NCI-H1436 treated with DMSO at 0.1 percent for 48 hours (cell line): ENCODE measurements around the gene TMEM258.

ENCODE experiments used
- DNase-seq: peaks from one replicate; lab custom pipeline; 2025; lab: John Stamatoyannopoulos, UW

TMEM258 gene

GRCh38 chr11:61795876-61796526, 3.6 kb upstream of the TMEM258 start:
- no peak for DNase-seq

GRCh38 chr11:61795459-61795858, 3.1 kb upstream of the TMEM258 start:
- no peak for DNase-seq

GRCh38 chr11:61794579-61794978, 2.2 kb upstream of the TMEM258 start:
- DNase-seq, result no peak

GRCh38 chr11:61793829-61794204, 1.4 kb upstream of the TMEM258 start:
- DNase-seq, result no peak

GRCh38 chr11:61793083-61793828, 857 bp upstream of the TMEM258 start:
- DNase-seq, result no peak

GRCh38 chr11:61791737-61792309, 576 bp downstream of the TMEM258 start:
- DNase-seq, result no peak

- no peak for DNase-seq
Measured at GRCh38 chr11:61787928-61788491, 4.4 kb downstream of the TMEM258 start.

- no peak for DNase-seq
Measured at GRCh38 chr11:61785837-61786402, 6.5 kb downstream of the TMEM258 start.

GRCh38 chr11:61784506-61784805, 7.9 kb downstream of the TMEM258 start:
- no peak for DNase-seq

GRCh38 chr11:61783717-61784505, 8.5 kb downstream of the TMEM258 start:
- no peak for DNase-seq

- no peak for DNase-seq
Measured at GRCh38 chr11:61782841-61783240, 9.6 kb downstream of the TMEM258 start.

- no peak for DNase-seq
Measured at GRCh38 chr11:61782299-61782698, 10.1 kb downstream of the TMEM258 start.

GRCh38 chr11:61781585-61781984, 10.8 kb downstream of the TMEM258 start:
- no peak for DNase-seq

- no peak for DNase-seq
Measured at GRCh38 chr11:61780581-61781162, 11.7 kb downstream of the TMEM258 start.

GRCh38 chr11:61779666-61780525, 12.5 kb downstream of the TMEM258 start:
- DNase-seq, result no peak

- no peak for DNase-seq
Measured at GRCh38 chr11:61778920-61779650, 13.3 kb downstream of the TMEM258 start.

- no peak for DNase-seq
Measured at GRCh38 chr11:61778357-61778886, 14.0 kb downstream of the TMEM258 start.

- DNase-seq, result no peak
Measured at GRCh38 chr11:61777234-61778090, 14.9 kb downstream of the TMEM258 start.

- no peak for DNase-seq
Measured at GRCh38 chr11:61776561-61777075, 15.8 kb downstream of the TMEM258 start.
